ENCODE results near the gene TNFSF13B. TPM values are rescaled to one million over a fixed set of nuclear protein-coding genes. Genes with fewer than 3 reads are reported as not detected.

The TNFSF13B gene
- total RNA-seq, 4 donors from 2014 or later: 0.29 to 3.7 (median 2.1) TPM; not detected in 1

- H3K27me3 ChIP-seq: no peaks in the 10 kb centered on the region
- H3K9me3 ChIP-seq: no peaks in the 10 kb centered on the region
- no peak overlapping the region for H3K27ac ChIP-seq
- H3K4me3 ChIP-seq: no peak overlapping the region
- TF ChIP-seq POLR2A (IDR thresholded peaks at IDR 0.05) (no peak), CTCF (IDR thresholded peaks at IDR 0.05) (peak in 2 of 4 experiments; percentile 20 to 23)
- H3K4me1 ChIP-seq: no peaks in the 10 kb centered on the region
- intact Hi-C loops (cut with DNase I; ENCODE audit: low total_unique reads): no loop called here
- no peak for DNase-seq
- H3K36me3 ChIP-seq: no peaks in the 10 kb centered on the region
Observed at GRCh38 chr13:108342369-108343289, 73.1 kb downstream of the TNFSF13B start.

- H3K4me3 ChIP-seq: no peak overlapping the region
- no peak overlapping the region for H3K27ac ChIP-seq
- DNase-seq: no peak
- H3K9me3 ChIP-seq: no peaks in the 10 kb centered on the region
- H3K4me1 ChIP-seq: no peaks in the 10 kb centered on the region
- intact Hi-C loops (cut with DNase I; ENCODE audit: low total_unique reads): no loop called here
- H3K36me3 ChIP-seq: no peaks in the 10 kb centered on the region
- no peaks in the 10 kb centered on the region for H3K27me3 ChIP-seq
- TF ChIP-seq CTCF (IDR thresholded peaks at IDR 0.05) (no peak), POLR2A (IDR thresholded peaks at IDR 0.05) (no peak)
Observed at GRCh38 chr13:108345016-108345415, 75.5 kb downstream of the TNFSF13B start.

DNA sequence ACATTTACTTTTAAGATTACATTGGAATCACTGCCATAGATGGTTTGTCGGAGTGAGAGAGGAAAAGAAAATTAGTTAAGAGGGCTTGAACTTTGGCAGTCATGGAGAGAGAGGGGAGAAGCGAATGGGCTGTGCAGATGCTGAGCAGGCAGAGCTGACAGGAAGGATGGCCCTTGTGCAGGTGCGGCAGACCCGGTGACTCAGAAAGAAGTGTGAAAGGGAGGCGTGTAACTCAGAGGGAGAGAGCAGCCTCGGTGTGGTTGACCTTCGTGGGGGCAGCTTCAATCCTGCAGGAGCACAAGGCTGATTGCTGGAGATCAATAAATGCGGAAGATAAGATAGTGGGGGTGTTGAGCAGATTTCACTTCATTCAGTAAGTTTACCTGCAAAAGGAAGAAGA lies 76.9 kb downstream of the TNFSF13B start:
- H3K27me3 ChIP-seq: no peaks in the 10 kb centered on the region
- H3K4me1 ChIP-seq: no peaks in the 10 kb centered on the region
- no peaks in the 10 kb centered on the region for H3K36me3 ChIP-seq
- DNase-seq: no peak
- H3K27ac ChIP-seq: no peak overlapping the region
- intact Hi-C loops (cut with DNase I; ENCODE audit: low total_unique reads): no loop called here
- TF ChIP-seq POLR2A (IDR thresholded peaks at IDR 0.05) (no peak), CTCF (IDR thresholded peaks at IDR 0.05) (no peak)
- no peak overlapping the region for H3K4me3 ChIP-seq
- H3K9me3 ChIP-seq: no peaks in the 10 kb centered on the region

DNA sequence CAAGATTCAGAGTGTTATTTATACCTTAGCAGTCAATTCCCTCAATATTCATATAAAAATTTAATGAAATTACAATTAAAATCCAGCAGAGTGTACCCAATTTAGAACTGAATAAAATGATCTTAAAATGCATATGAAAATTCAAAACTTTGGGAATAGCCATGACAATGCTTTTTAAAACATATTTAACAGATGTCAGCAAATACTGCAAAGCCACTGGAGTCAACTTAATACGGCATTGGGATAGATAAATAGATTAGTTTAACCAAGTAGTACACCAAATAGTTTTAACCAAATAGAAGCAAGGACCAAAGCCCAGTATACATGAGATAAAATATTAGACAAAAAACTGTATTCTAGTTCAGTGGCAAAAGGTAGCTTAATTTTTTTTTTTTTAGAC lies 79.8 kb downstream of the TNFSF13B start:
- intact Hi-C loops (cut with DNase I; ENCODE audit: low total_unique reads): no loop called here
- TF ChIP-seq CTCF (IDR thresholded peaks at IDR 0.05) (no peak), POLR2A (IDR thresholded peaks at IDR 0.05) (no peak)
- H3K27ac ChIP-seq: no peak overlapping the region

DNA sequence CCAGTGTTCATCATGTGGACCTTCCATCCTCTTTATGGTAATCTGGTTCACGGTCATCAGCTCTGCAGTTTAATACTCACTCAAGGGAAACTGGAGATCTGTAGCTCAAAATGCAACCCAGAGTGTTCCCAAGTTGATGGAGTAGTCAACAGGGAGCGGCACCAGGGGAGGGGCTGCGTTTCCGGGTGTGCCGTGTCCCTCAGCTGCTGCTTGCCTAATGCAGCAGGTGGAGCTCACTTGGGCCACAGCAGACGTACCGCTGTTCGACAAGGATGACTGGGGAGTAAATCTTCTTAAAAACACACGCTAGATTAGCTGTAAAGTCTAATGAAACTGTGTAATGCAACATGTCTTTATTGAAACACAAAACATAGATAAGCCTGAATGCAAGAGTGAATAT lies 81.1 kb downstream of the TNFSF13B start:
- no peaks in the 10 kb centered on the region for H3K36me3 ChIP-seq
- no peak for TF ChIP-seq CTCF (IDR thresholded peaks at IDR 0.05)
- TF ChIP-seq POLR2A (IDR thresholded peaks at IDR 0.05): no peak
- no peak for DNase-seq
- no peak overlapping the region for H3K27ac ChIP-seq
- H3K9me3 ChIP-seq: no peaks in the 10 kb centered on the region
- intact Hi-C loops (cut with DNase I; ENCODE audit: low total_unique reads): no loop called here
- H3K4me1 ChIP-seq: no peaks in the 10 kb centered on the region
- no peaks in the 10 kb centered on the region for H3K27me3 ChIP-seq
- no peak overlapping the region for H3K4me3 ChIP-seq

More for the DNA sequence above, 79.8 kb downstream of the TNFSF13B start:
- no peak for DNase-seq
- no peaks in the 10 kb centered on the region for H3K4me1 ChIP-seq
- H3K9me3 ChIP-seq: no peaks in the 10 kb centered on the region
- H3K27me3 ChIP-seq: no peaks in the 10 kb centered on the region
- no peaks in the 10 kb centered on the region for H3K36me3 ChIP-seq
- no peak overlapping the region for H3K4me3 ChIP-seq

Data from uterus (tissue), 4 donors.